HepG2 (cell line): ENCODE measurements around the gene DNAAF8. TPM values are rescaled to one million over a fixed set of nuclear protein-coding genes. Genes with fewer than 3 reads are reported as not detected.
A peak's percentile ranks its signal among the peaks of the same experiment; 100 is the strongest.

Source experiments
- AGO2 ChIP-seq: fragments of 200-400 bp; formaldehyde crosslinking; optimal IDR thresholded peaks from 2 replicates; pipeline ENCODE3; 2017; ENCODE audit warnings: mild to moderate bottlenecking, low read depth, low read length, moderate library complexity
- AKAP8 ChIP-seq: sonication (generic); formaldehyde crosslinking; IDR thresholded peaks from 2 replicates; pipeline ENCODE4 v1.5.1; 2020; ENCODE audit warnings: mild to moderate bottlenecking, missing genetic modification reagents
- CREB3 ChIP-seq: sonication (generic); formaldehyde crosslinking; IDR thresholded peaks from 2 replicates; pipeline ENCODE4 v1.5.0; 2020; ENCODE audit warnings: missing genetic modification reagents
- HDAC2 ChIP-seq: sonication (generic); formaldehyde crosslinking; IDR thresholded peaks from 2 replicates; pipeline ENCODE4 v1.4.0; 2020; ENCODE audit warnings: missing genetic modification reagents
- NR2F6 ChIP-seq, 2 experiments: IDR thresholded peaks; 2 replicates each; pipeline ENCODE4 v1.6.1; 2016; ENCODE audit warnings: antibody characterized with exemption in 1 of 2, mild to moderate bottlenecking in 1 of 2
- RBFOX2 ChIP-seq: fragments of 200-400 bp; formaldehyde crosslinking; IDR thresholded peaks from 2 replicates; pipeline ENCODE4 v1.6.1; 2017; ENCODE audit warnings: low read depth, mild to moderate bottlenecking, low read length
- RFX3 ChIP-seq: IDR thresholded peaks from 2 replicates; pipeline ENCODE4 v1.6.1; 2016; ENCODE audit warnings: missing biosample characterization, missing genetic modification reagents
- TRIM22 ChIP-seq: fragments of 450-650 bp; IDR thresholded peaks from 2 replicates; pipeline ENCODE4 v1.6.1; 2017
- ZBTB44 ChIP-seq: sonication (generic); formaldehyde crosslinking; IDR thresholded peaks from 2 replicates; pipeline ENCODE4 v1.4.0; 2020; ENCODE audit warnings: missing genetic modification reagents
- ZNF414 ChIP-seq: sonication (generic); formaldehyde crosslinking; IDR thresholded peaks from 2 replicates; pipeline ENCODE4 v1.5.0; 2020; ENCODE audit warnings: missing genetic modification reagents
- ZNF800 ChIP-seq: sonication (generic); formaldehyde crosslinking; IDR thresholded peaks from 2 replicates; pipeline ENCODE4 v1.4.0; 2020; ENCODE audit warnings: missing genetic modification reagents
- polyA plus RNA-seq, 8 experiments: library from polyadenylated mRNA; depleted of rRNA in 3 of 8; stranded (reverse) in 7 of 8; unstranded in 1 of 8; fragments of >200 nt; fragmentation: Illumina TruSeq in 4 of 8; extraction: Trizol in 4 of 8; gene quantifications; 2 replicates each; pipeline versions ENCODE4 v1.2.1 to v1.2.3, GENCODE V29; 2011 to 2016; ENCODE audit warnings: low read depth in 4 of 8, missing spikeins in 1 of 8, mixed read lengths in 1 of 8; ENCODE audit not compliant: insufficient read depth in 1 of 8
- total RNA-seq, 5 experiments: library from RNA; depleted of rRNA; stranded (reverse); fragments of >200 nt; fragmentation: Illumina TruSeq; extraction: Trizol; gene quantifications; 2 replicates each; pipeline ENCODE4 v1.2.3, GENCODE V29; 2016; ENCODE audit warnings: low read depth in 1 of 5

Gene DNAAF8
- total and polyA plus RNA-seq, 2 of the 13 experiments (the other 11 are each of a cell fraction or from before 2014, with no cell fraction given) = 0.44 TPM; not detected in 1

GRCh38 chr16:4760221-4760910 is 26.0 kb downstream of the DNAAF8 start (continued):
- TF ChIP-seq AKAP8 (CRISPR knock-in tag) (no peak), HDAC2 (CRISPR knock-in tag) (no peak), CREB3 (CRISPR knock-in tag) (no peak), AGO2 (peak; percentile 71), RFX3 (no peak), NR2F6 (IDR thresholded peaks at IDR 0.05) (no peak), NR2F6 (CRISPR knock-in tag; IDR thresholded peaks at IDR 0.05) (no peak), TRIM22 (no peak), RBFOX2 (peak; percentile 53), ZBTB44 (CRISPR knock-in tag) (no peak), ZNF800 (no peak), ZNF414 (CRISPR knock-in tag) (no peak)
